Measurements from ENCODE around the gene UBA6. TPM values are rescaled to one million over a fixed set of nuclear protein-coding genes. Genes with fewer than 3 reads are reported as not detected.

Gene UBA6
- total RNA-seq, 2 experiments from 2014 or later, result 90.8 to 91.1 TPM

- POLR2A ChIA-PET, result no interaction called here
- Mint-ChIP-seq H3K4me3 (no peak overlapping the region), H3K36me3 (ENCODE audit: low read depth) (peaks cover 58% of the 10 kb centered on the region), H3K27me3 (ENCODE audit: low read depth) (no peaks in the 10 kb centered on the region), H3K9me3 (ENCODE audit: insufficient read depth) (peaks cover 15% of the 10 kb centered on the region), H3K4me1 (ENCODE audit: low read depth) (peaks cover 4% of the 10 kb centered on the region), H3K27ac (no peak overlapping the region)
- DNase-seq (no peak), ATAC-seq (no peak)
- CTCF ChIA-PET, result no interaction called here
These were observed 97.0 kb downstream of the UBA6 start for GRCh38 chr4:67604029-67604381.

DNA sequence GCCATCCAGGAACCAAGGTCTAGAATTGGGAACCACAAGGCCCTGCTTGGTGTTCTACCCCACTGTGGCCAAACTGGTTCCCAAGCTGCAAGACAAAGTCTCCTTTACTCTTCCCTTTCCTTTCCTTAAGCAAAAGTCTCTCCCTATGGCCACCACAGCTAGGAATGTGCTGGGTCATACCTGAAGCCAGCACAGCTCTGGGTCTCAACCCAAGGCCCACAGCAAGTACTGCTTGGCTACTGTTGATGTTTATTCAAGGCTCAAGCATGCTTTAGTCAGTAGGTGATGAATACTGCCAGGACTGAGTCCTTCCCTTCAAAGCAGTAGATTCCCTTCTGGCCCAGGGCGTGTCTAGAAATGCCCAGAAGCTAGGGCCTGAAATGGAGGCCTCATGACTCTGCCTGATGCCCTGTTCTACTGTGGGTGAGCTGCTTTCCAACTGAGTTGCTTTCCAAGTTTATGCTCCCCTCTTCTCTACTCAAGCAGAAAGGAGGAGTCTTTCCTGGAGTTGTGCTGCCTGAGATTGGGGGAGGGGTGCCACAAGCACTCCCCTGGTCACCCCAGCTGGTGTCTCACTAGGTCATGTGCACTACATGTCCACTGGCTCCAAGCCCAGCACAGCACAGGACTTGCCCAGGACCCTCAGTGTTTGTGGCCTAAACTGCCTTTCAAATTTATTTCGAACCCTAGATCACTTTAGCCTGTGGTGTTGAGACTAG is 97.5 kb downstream of the UBA6 start:
- Mint-ChIP-seq H3K36me3 (ENCODE audit: low read depth) (peaks cover 60% of the 10 kb centered on the region), H3K4me1 (ENCODE audit: low read depth) (peaks cover 3% of the 10 kb centered on the region), H3K9me3 (ENCODE audit: insufficient read depth) (peaks cover 15% of the 10 kb centered on the region), H3K27ac (no peak overlapping the region), H3K27me3 (ENCODE audit: low read depth) (no peaks in the 10 kb centered on the region), H3K4me3 (no peak overlapping the region)
- ATAC-seq (no peak), DNase-seq (no peak)
- ChIA-PET CTCF (no interaction called here), POLR2A (interaction anchor here (0.9 kb wide), 1 partner anchor 9 kb away, joined by 3 read pairs; no protein-coding TSS in a partner anchor)

- H3K4me3 Mint-ChIP-seq, result no peak overlapping the region
- H3K36me3 Mint-ChIP-seq (ENCODE audit: low read depth), result peaks cover 52% of the 10 kb centered on the region
- CTCF ChIA-PET, result no interaction called here
- no peak for DNase-seq
- POLR2A ChIA-PET, result interaction anchor here (0.9 kb wide), 1 partner anchor 9 kb away, joined by 3 read pairs; no protein-coding TSS in a partner anchor
- H3K27ac Mint-ChIP-seq, result no peak overlapping the region
- ATAC-seq, result no peak
- H3K4me1 Mint-ChIP-seq (ENCODE audit: low read depth), result no peaks in the 10 kb centered on the region
- no peaks in the 10 kb centered on the region for H3K27me3 Mint-ChIP-seq (ENCODE audit: low read depth)
- no peaks in the 10 kb centered on the region for H3K9me3 Mint-ChIP-seq (ENCODE audit: insufficient read depth)
These were observed 107.2 kb downstream of the UBA6 start for GRCh38 chr4:67593741-67594175.

DNA sequence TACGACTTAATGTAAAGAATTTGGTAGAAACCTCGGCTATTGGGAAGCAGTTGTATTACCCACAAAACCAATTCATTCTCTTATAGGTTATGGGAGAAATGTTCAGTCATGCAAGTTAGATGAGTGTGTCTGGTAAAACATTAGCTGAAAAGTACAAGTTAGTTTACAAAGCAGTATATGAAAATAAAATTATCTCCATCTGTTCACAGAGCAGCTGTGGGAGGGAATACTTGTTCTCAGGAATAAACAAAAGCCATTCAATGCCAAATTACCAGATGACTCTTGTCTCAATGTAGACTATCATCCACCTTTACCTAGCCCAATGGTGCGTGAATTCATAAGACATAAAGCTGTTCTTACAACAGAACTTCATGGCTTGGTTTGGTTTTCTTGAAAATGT is 113.8 kb downstream of the UBA6 start:
- CTCF ChIA-PET, result interaction anchor here (1.1 kb wide), 1 partner anchor 19 kb away, joined by 3 read pairs; no protein-coding TSS in a partner anchor
- ATAC-seq, result no peak

DNA sequence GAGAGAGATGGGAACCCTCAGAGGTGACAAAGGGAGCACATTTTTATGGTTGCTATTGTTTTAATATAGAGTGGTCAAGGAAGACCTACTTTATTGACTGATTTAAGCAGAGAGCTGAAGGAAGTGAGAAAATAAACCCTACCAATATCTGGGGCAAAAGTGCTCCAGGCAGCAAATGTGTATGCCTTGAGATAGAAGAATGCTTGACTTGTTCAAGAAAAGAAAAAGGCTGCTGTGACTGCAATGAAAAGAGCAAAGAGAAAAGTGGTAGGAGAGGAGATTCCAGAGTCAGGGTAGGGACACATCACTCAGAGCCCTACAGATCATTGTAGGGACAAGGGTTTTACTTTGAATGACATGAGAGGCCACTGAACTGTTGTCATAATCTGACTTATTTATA is 116.5 kb downstream of the UBA6 start:
- CTCF ChIA-PET, result interaction anchor here (0.7 kb wide), 1 partner anchor 31 kb away, joined by 5 read pairs; no protein-coding TSS in a partner anchor

More for the DNA sequence above, 113.8 kb downstream of the UBA6 start:
- peaks cover 2% of the 10 kb centered on the region for H3K4me1 Mint-ChIP-seq (ENCODE audit: low read depth)
- DNase-seq, result no peak
- POLR2A ChIA-PET, result interaction anchor here (1.0 kb wide), 1 partner anchor 113 kb away, joined by 5 read pairs; no protein-coding TSS in a partner anchor
- no peak overlapping the region for H3K4me3 Mint-ChIP-seq
- H3K27me3 Mint-ChIP-seq (ENCODE audit: low read depth), result no peaks in the 10 kb centered on the region
- H3K36me3 Mint-ChIP-seq (ENCODE audit: low read depth), result peaks cover 47% of the 10 kb centered on the region
- no peak overlapping the region for H3K27ac Mint-ChIP-seq
- no peaks in the 10 kb centered on the region for H3K9me3 Mint-ChIP-seq (ENCODE audit: insufficient read depth)

DNA sequence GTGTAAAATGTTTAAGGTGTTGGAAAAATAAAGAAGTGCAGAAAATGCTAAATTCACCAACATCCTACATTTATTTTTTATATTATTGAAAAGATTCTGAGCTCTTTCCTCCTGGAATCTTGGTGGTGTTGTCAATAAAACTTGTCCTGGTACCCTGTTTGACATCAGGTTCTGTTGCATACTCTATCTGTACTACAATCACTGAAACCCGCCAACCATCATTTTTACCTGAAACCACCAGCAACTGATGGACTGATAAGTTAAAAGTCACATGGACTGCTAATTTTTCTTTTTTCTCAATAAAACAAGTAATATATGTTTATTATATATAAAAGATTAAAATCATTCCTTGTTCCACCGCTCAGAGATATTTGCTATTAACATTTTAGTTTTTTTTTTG is 119.0 kb downstream of the UBA6 start:
- ATAC-seq, result peak; percentile 29
- Mint-ChIP-seq H3K9me3 (ENCODE audit: insufficient read depth) (peaks cover 5% of the 10 kb centered on the region), H3K36me3 (ENCODE audit: low read depth) (peaks cover 56% of the 10 kb centered on the region), H3K27ac (peak overlapping the region; percentile 78), H3K27me3 (ENCODE audit: low read depth) (no peaks in the 10 kb centered on the region), H3K4me1 (ENCODE audit: low read depth) (peaks cover 24% of the 10 kb centered on the region), H3K4me3 (peak overlapping the region; percentile 20)
- ChIA-PET POLR2A (interaction anchor here (1.6 kb wide), 1 partner anchor 121 kb away, joined by 3 read pairs; no protein-coding TSS in a partner anchor), CTCF (interaction anchor here (1.0 to 2.1 kb wide), 3 partner anchors 11 to 327 kb away, joined by 3 to 5 read pairs (median 4); no protein-coding TSS in a partner anchor)
- no peak for DNase-seq

More for the DNA sequence above, 116.5 kb downstream of the UBA6 start:
- Mint-ChIP-seq H3K27me3 (ENCODE audit: low read depth) (no peaks in the 10 kb centered on the region), H3K4me3 (no peak overlapping the region), H3K27ac (no peak overlapping the region), H3K9me3 (ENCODE audit: insufficient read depth) (no peaks in the 10 kb centered on the region), H3K36me3 (ENCODE audit: low read depth) (peaks cover 53% of the 10 kb centered on the region), H3K4me1 (ENCODE audit: low read depth) (peaks cover 20% of the 10 kb centered on the region)
- POLR2A ChIA-PET, result interaction anchor here (1.2 kb wide), 1 partner anchor 82 kb away, joined by 3 read pairs; no protein-coding TSS in a partner anchor
- DNase-seq, result no peak
- ATAC-seq, result no peak

GRCh38 chr4:67581208-67581857 is 119.6 kb downstream of the UBA6 start:
- CTCF ChIA-PET, result interaction anchor here (1.0 to 2.1 kb wide), 3 partner anchors 10 to 328 kb away, joined by 3 to 5 read pairs (median 4); no protein-coding TSS in a partner anchor
- ATAC-seq (peak; percentile 90), DNase-seq (peak; percentile 50)
- Mint-ChIP-seq H3K27ac (peak overlapping the region; percentile 78), H3K36me3 (ENCODE audit: low read depth) (peaks cover 56% of the 10 kb centered on the region), H3K4me1 (ENCODE audit: low read depth) (peaks cover 26% of the 10 kb centered on the region), H3K9me3 (ENCODE audit: insufficient read depth) (peaks cover 5% of the 10 kb centered on the region), H3K27me3 (ENCODE audit: low read depth) (no peaks in the 10 kb centered on the region), H3K4me3 (peak overlapping the region; percentile 48)
- POLR2A ChIA-PET, result interaction anchor here (1.2 to 1.6 kb wide), 2 partner anchors 36 to 122 kb away, joined by 3 to 4 read pairs; partner anchors contain the start of gene CENPC

DNA sequence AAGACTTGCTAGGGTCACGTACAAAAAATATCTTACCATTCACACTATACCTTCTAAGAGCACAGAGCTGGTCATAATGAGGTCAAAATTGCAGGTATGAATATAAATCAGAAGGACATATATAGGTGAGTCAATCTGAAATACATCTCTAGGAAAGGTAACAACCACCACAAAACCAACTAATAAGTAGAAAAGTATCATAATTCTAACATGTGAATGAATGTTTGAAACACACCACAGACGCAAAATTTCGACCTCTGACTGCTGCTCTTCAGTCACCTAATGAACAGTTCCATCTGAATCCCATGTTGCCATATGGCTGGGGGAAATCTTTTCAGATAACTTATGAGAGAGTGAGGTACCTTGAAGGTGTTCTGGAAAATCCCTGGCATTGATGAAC is 120.4 kb downstream of the UBA6 start:
- no peak for DNase-seq
- H3K36me3 Mint-ChIP-seq (ENCODE audit: low read depth), result peaks cover 57% of the 10 kb centered on the region

GRCh38 chr4:67576538-67576937 is 124.4 kb downstream of the UBA6 start:
- no peaks in the 10 kb centered on the region for H3K27me3 Mint-ChIP-seq (ENCODE audit: low read depth)
- ChIA-PET POLR2A (interaction anchor here (0.8 kb wide), 1 partner anchor 126 kb away, joined by 3 read pairs; no protein-coding TSS in a partner anchor), CTCF (no interaction called here)
- no peak for ATAC-seq
- peaks cover 58% of the 10 kb centered on the region for H3K36me3 Mint-ChIP-seq (ENCODE audit: low read depth)
- H3K27ac Mint-ChIP-seq, result no peak overlapping the region
- H3K9me3 Mint-ChIP-seq (ENCODE audit: insufficient read depth), result peaks cover 5% of the 10 kb centered on the region
- no peak overlapping the region for H3K4me3 Mint-ChIP-seq
- DNase-seq, result no peak
- peaks cover 52% of the 10 kb centered on the region for H3K4me1 Mint-ChIP-seq (ENCODE audit: low read depth)

More for the DNA sequence above, 120.4 kb downstream of the UBA6 start:
- Mint-ChIP-seq H3K27ac (peak overlapping the region; percentile 78), H3K27me3 (ENCODE audit: low read depth) (no peaks in the 10 kb centered on the region), H3K4me3 (no peak overlapping the region), H3K4me1 (ENCODE audit: low read depth) (peaks cover 32% of the 10 kb centered on the region), H3K9me3 (ENCODE audit: insufficient read depth) (peaks cover 5% of the 10 kb centered on the region)
- CTCF ChIA-PET, result interaction anchor here (1.0 to 2.1 kb wide), 3 partner anchors 10 to 31 kb away, joined by 3 to 5 read pairs (median 4); no protein-coding TSS in a partner anchor
- no peak for ATAC-seq
- POLR2A ChIA-PET, result interaction anchor here (1.2 to 1.6 kb wide), 2 partner anchors 35 to 122 kb away, joined by 3 to 4 read pairs; partner anchors contain the start of gene CENPC

DNA sequence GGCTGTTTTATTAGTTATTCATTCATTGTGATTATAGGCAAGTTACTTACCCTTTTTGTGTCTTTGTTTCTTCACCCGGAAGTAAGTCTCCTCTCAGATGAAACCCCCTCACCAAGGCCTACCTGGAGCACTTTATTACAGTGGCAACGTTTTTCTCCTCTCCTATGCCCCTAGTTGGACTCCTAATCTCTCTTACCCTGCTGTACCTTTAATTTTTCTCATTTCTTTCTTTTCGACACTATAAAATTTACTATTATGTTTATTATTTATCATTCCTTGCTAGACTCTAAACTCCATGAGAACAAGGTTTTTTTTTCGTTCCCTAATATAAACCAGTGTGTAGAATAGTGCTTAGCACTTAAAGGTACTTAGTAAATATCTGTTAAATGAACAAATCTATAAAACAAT is 124.9 kb downstream of the UBA6 start:
- ChIA-PET POLR2A (interaction anchor here (0.8 kb wide), 1 partner anchor 126 kb away, joined by 3 read pairs; no protein-coding TSS in a partner anchor), CTCF (no interaction called here)
- Mint-ChIP-seq H3K27me3 (ENCODE audit: low read depth) (no peaks in the 10 kb centered on the region), H3K4me1 (ENCODE audit: low read depth) (peaks cover 49% of the 10 kb centered on the region), H3K9me3 (ENCODE audit: insufficient read depth) (peaks cover 5% of the 10 kb centered on the region), H3K27ac (peak overlapping the region; percentile 37), H3K4me3 (peak overlapping the region; percentile 48), H3K36me3 (ENCODE audit: low read depth) (peaks cover 57% of the 10 kb centered on the region)
- DNase-seq (no peak), ATAC-seq (no peak)

DNA sequence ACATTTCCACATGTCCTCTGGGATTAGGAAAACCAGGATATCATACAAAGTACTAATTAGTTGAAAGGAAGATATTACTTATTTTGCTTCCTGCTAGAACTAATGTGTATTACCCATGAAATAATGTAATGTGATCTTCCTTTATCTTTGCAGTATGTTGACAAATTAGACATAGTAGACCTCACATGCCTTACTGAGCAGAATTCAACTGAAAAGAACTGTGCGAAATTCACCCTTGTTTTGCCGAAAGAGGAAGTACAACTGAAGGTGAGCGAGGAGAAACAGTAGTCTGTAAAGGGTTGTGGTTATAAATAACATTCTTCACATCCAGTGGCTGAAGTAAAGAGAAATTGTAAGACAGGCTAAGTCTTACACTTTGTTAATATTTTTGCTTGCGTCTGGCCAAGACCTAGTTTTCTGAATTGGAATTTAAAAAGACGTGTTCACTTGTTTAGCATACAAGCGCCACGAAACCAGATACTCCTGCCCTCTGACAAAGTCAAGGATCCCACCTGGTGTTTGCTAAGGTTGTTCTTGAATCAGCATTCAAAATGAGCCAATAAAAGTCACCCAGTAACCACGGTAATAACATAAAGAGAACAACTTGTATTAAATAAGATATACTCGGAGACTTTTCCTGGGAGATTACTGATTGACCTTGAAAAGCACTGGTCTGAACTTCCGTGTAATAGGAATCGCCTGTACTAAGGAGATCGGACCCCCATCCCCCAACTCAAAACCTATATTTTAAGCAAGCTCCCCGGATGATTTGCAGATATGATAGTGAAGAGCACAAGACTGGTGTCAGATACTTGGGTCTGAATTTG is 125.5 kb downstream of the UBA6 start:
- H3K27me3 Mint-ChIP-seq (ENCODE audit: low read depth), result no peaks in the 10 kb centered on the region
- H3K4me3 Mint-ChIP-seq, result peak overlapping the region; percentile 48
- peaks cover 44% of the 10 kb centered on the region for H3K4me1 Mint-ChIP-seq (ENCODE audit: low read depth)
- DNase-seq (no peak), ATAC-seq (peak; percentile 77)
- H3K36me3 Mint-ChIP-seq (ENCODE audit: low read depth), result peaks cover 52% of the 10 kb centered on the region
- ChIA-PET POLR2A (no interaction called here), CTCF (interaction anchor here (0.6 kb wide), 1 partner anchor 58 kb away, joined by 3 read pairs; no protein-coding TSS in a partner anchor)
- H3K9me3 Mint-ChIP-seq (ENCODE audit: insufficient read depth), result peaks cover 5% of the 10 kb centered on the region
- peak overlapping the region; percentile 72 for H3K27ac Mint-ChIP-seq

All from activated CD8-positive, alpha-beta T cell treated with anti-CD3 and anti-CD28 coated beads, Interleukin-2, amount 10 ng/mL, durations not matched to agents 7 days and 5 days (primary cell).